Mesangial cell (primary cell): ENCODE results near the gene SLC23A1. TPM values are rescaled to one million over a fixed set of nuclear protein-coding genes. Genes with fewer than 3 reads are reported as not detected.

Experiments used
- total RNA-seq: library from RNA; depleted of rRNA; stranded (reverse); fragments of >200 nt; gene quantifications from 2 replicates; pipeline ENCODE4 v1.2.3, GENCODE V29; 2015

SLC23A1 gene
- 0.38 TPM in 1 of 2 replicates, not detected in the other for total RNA-seq

GRCh38 chr5:139383275-139383992 lies at the start of gene SLC23A1:
Gene SLC23A1, minus strand, starts transcription at chr5:139383297. Its CDS starts 44 bp downstream, at chr5:139383253.

GRCh38 chr5:139403787-139404483 lies 20.8 kb upstream of the SLC23A1 start, which contains the start of gene SPATA24:
Gene SPATA24, minus strand, starts transcription at chr5:139404089. Its CDS starts 29 bp downstream, at chr5:139404060.

GRCh38 chr5:139394654-139395566 lies 11.8 kb upstream of the SLC23A1 start, which contains the start of gene PROB1:
Gene PROB1, minus strand, starts transcription at chr5:139395104. Its CDS starts 23 bp downstream, at chr5:139395081.

GRCh38 chr5:139389701-139390638 lies 6.9 kb upstream of the SLC23A1 start, which contains the start of gene MZB1:
Gene MZB1, minus strand, starts transcription at chr5:139389913. Its CDS starts 57 bp downstream, at chr5:139389856.

GRCh38 chr5:139341689-139342422 lies 41.2 kb downstream of the SLC23A1 start, which contains the start of gene PAIP2:
Gene PAIP2, plus strand, starts transcription at chr5:139341854. Its CDS starts 21,931 bp downstream, at chr5:139363785.

Other genes starting within 250 kb of the SLC23A1 start
- gene SIL1, start 184.9 kb downstream of the SLC23A1 start, total RNA-seq, result 37.3 and 51.0 TPM in 2 replicates
- gene MATR3, start 89.6 kb downstream of the SLC23A1 start, total RNA-seq, result 178 and 179 TPM in 2 replicates
- 30.9 and 34.1 TPM in 2 replicates for gene PAIP2, start 41.4 kb downstream of the SLC23A1 start, total RNA-seq
- gene MZB1, start 6.6 kb upstream of the SLC23A1 start, total RNA-seq, result not detected in 2 replicates
- gene PROB1, start 11.8 kb upstream of the SLC23A1 start, total RNA-seq, result 3.1 and 3.4 TPM in 2 replicates
- 3.4 and 3.6 TPM in 2 replicates for gene SPATA24, start 20.8 kb upstream of the SLC23A1 start, total RNA-seq
- gene DNAJC18, start 56.2 kb upstream of the SLC23A1 start, total RNA-seq, result 8.0 and 10.5 TPM in 2 replicates
- gene ECSCR, start 79.4 kb upstream of the SLC23A1 start, total RNA-seq, result 0.65 TPM in 1 of 2 replicates, not detected in the other
- under 0.01 TPM in 1 of 2 replicates, not detected in the other for gene SMIM33, start 87.7 kb upstream of the SLC23A1 start, total RNA-seq
- 37.8 and 60.0 TPM in 2 replicates for gene STING1, start 99.5 kb upstream of the SLC23A1 start, total RNA-seq
- 130 and 163 TPM in 2 replicates for gene UBE2D2, start 178.0 kb upstream of the SLC23A1 start, total RNA-seq